CD14-positive monocyte (primary cell): ENCODE data around the gene MED26. TPM values are rescaled to one million over a fixed set of nuclear protein-coding genes. Genes with fewer than 3 reads are reported as not detected.
A peak's percentile ranks its signal among the peaks of the same experiment; 100 is the strongest.

Experiments
- DNase-seq, 3 donors: peaks; one replicate each; pipeline ENCODE4 v3.0.0-alpha.2; 2011 to 2022
- H2AFZ ChIP-seq: 2 replicates; pipeline ENCODE4 v1.6.0; 2012; ENCODE audit warnings: mild to moderate bottlenecking, low read depth, low read length, inconsistent platforms; ENCODE audit not compliant: insufficient read depth, poor library complexity, severe bottlenecking
- H3K27ac ChIP-seq, 2 donors: 1 replicate in 1 of 2; 2 replicates in 1 of 2; pipeline ENCODE4 v1.5.1; 2012 to 2013; ENCODE audit warnings: low read length in 2 of 2, control low read depth in 1 of 2, inconsistent platforms in 1 of 2, low read depth in 1 of 2, mild to moderate bottlenecking in 1 of 2
- H3K27me3 ChIP-seq, 2 donors: one replicate each; pipeline versions ENCODE4 v1.6.0 to v1.6.1; 2011 to 2013; ENCODE audit warnings: low read length in 2 of 2; ENCODE audit not compliant: control insufficient read depth in 2 of 2, insufficient read depth in 2 of 2
- H3K36me3 ChIP-seq, 2 donors: replicated peaks in 1 of 2; 1 replicate in 1 of 2; 2 replicates in 1 of 2; pipeline versions ENCODE4 v1.5.1 to v1.6.1; 2012 to 2013; ENCODE audit warnings: low read length in 2 of 2, control low read depth in 1 of 2, inconsistent platforms in 1 of 2, mild to moderate bottlenecking in 1 of 2; ENCODE audit not compliant: insufficient read depth in 2 of 2, control insufficient read depth in 1 of 2
- H3K4me1 ChIP-seq, 2 donors: 1 replicate in 1 of 2; 2 replicates in 1 of 2; pipeline versions ENCODE4 v1.5.1 to v1.6.1; 2012 to 2013; ENCODE audit warnings: low read length in 2 of 2, control low read depth in 1 of 2, inconsistent platforms in 1 of 2, mild to moderate bottlenecking in 1 of 2, moderate library complexity in 1 of 2; ENCODE audit not compliant: insufficient read depth in 2 of 2, control insufficient read depth in 1 of 2
- H3K4me2 ChIP-seq: replicated peaks from 2 replicates; pipeline ENCODE3; 2012; ENCODE audit warnings: low read length, moderate library complexity, mild to moderate bottlenecking; ENCODE audit not compliant: poor library complexity, severe bottlenecking; ENCODE audit errors: extremely low read depth
- H3K4me3 ChIP-seq, 3 experiments: fragments of 200-600 bp in 1 of 3; sonication (generic) in 1 of 3; replicated peaks in 1 of 3; 1 replicate in 2 of 3; 2 replicates in 1 of 3; pipeline ENCODE4 v1.5.1; 2011 to 2013; ENCODE audit warnings: low read length in 3 of 3, mild to moderate bottlenecking in 3 of 3, control low read depth in 2 of 3, low read depth in 2 of 3, inconsistent platforms in 1 of 3, moderate library complexity in 1 of 3
- H3K79me2 ChIP-seq: 2 replicates; pipeline ENCODE4 v1.6.0; 2012; ENCODE audit warnings: mild to moderate bottlenecking, control low read depth, inconsistent platforms, low read length, moderate library complexity; ENCODE audit not compliant: insufficient read depth
- H3K9ac ChIP-seq: 2 replicates; pipeline ENCODE4 v1.6.0; 2017; ENCODE audit warnings: low read length, mild to moderate bottlenecking; ENCODE audit not compliant: insufficient read depth, poor library complexity, severe bottlenecking
- H3K9me3 ChIP-seq, 2 donors: replicated peaks in 1 of 2; 1 replicate in 1 of 2; 2 replicates in 1 of 2; pipeline versions ENCODE4 v1.5.1 to v1.6.1; 2012 to 2013; ENCODE audit warnings: low read length in 2 of 2, control low read depth in 1 of 2; ENCODE audit not compliant: control insufficient read depth in 1 of 2, insufficient read depth in 1 of 2
- H4K20me1 ChIP-seq: 2 replicates; pipeline ENCODE4 v1.6.0; 2012; ENCODE audit warnings: mild to moderate bottlenecking, low read length, control low read depth, moderate library complexity; ENCODE audit not compliant: insufficient read depth
- H3K27ac Mint-ChIP-seq, 7 donors: one replicate each; pipeline ENCODE4 v1.8.0; 2020; ENCODE audit warnings: mild to moderate bottlenecking in 7 of 7, mixed read lengths in 7 of 7, moderate library complexity in 6 of 7, inconsistent platforms in 2 of 7
- H3K27me3 Mint-ChIP-seq, 3 donors: one replicate each; pipeline ENCODE4 v1.8.0; 2021 to 2022; ENCODE audit warnings: low read depth in 3 of 3, mild to moderate bottlenecking in 3 of 3, mixed read lengths in 3 of 3, moderate library complexity in 3 of 3, inconsistent platforms in 1 of 3
- H3K36me3 Mint-ChIP-seq, 2 donors: one replicate each; pipeline ENCODE4 v1.8.0; 2020; ENCODE audit warnings: mixed read lengths in 2 of 2, inconsistent platforms in 1 of 2, mild to moderate bottlenecking in 1 of 2
- H3K4me1 Mint-ChIP-seq: one replicate; pipeline ENCODE4 v1.8.0; 2020; ENCODE audit warnings: mild to moderate bottlenecking, mixed read lengths
- H3K4me3 Mint-ChIP-seq, 2 donors: one replicate each; pipeline ENCODE4 v1.8.0; 2020; ENCODE audit warnings: mild to moderate bottlenecking in 2 of 2, mixed read lengths in 2 of 2, moderate library complexity in 1 of 2
- H3K9me3 Mint-ChIP-seq, 7 donors: one replicate each; pipeline ENCODE4 v1.8.0; 2020 to 2022; ENCODE audit warnings: mixed read lengths in 7 of 7, mild to moderate bottlenecking in 6 of 7, moderate library complexity in 6 of 7, inconsistent platforms in 2 of 7
- CTCF ChIP-seq: fragments of 200-600 bp; IDR thresholded peaks from one replicate; pipeline ENCODE4 v1.8.0; 2022; ENCODE audit warnings: antibody characterized with exemption, mild to moderate bottlenecking
- WGBS: methylation state at CpG from one replicate; pipeline ENCODE4 v1.1.5; 2013; ENCODE audit warnings: missing lambda C conversion rate; ENCODE audit not compliant: insufficient coverage; 5-methylcytosine and 5-hydroxymethylcytosine counted together
- intact Hi-C, 2 donors: fragments of 100-400 bp; cut with micrococcal nuclease; formaldehyde crosslinking; loops; one replicate each; pipeline versions ENCODE4 v1.15.0 to v1.15.1; 2023
- polyA plus RNA-seq, 3 donors: library from polyadenylated mRNA; depleted of rRNA in 1 of 3; unstranded in 2 of 3; stranded (reverse) in 1 of 3; fragments of 300-500 nt in 2 of 3; fragments of >200 nt in 1 of 3; fragmentation: Illumina TruSeq in 2 of 3; gene quantifications; 1 replicate in 2 of 3; 2 replicates in 1 of 3; pipeline ENCODE4 v1.2.3, GENCODE V29; 2012 to 2021

The MED26 gene
- polyA plus RNA-seq, 3 donors: 1.1 to 7.1 (median 2.1) TPM

GRCh38 chr19:16586477-16586871 lies 41.5 kb downstream of the MED26 start:
- H3K9ac ChIP-seq: peak overlapping the region; percentile 83
- no peak for DNase-seq

GRCh38 chr19:16585808-16586476 lies 42.1 kb downstream of the MED26 start:
- peak overlapping the region in 2 of 3 experiments; percentile 54 to 75 for H3K4me3 ChIP-seq
- 93% methylated on average over 3 of the region's 11 CpGs for WGBS

More at GRCh38 chr19:16586477-16586871, 41.5 kb downstream of the MED26 start:
- H3K9me3 Mint-ChIP-seq: no peaks in the 10 kb centered on the region
- H3K27me3 Mint-ChIP-seq: peaks cover 0 to 3% (median 2%) of the 10 kb centered on the region in 3 donors
- over 99% methylated on average over 8 of the region's 9 CpGs for WGBS
- intact Hi-C loops: loop anchor here in 1 of 2 donors (2.0 to 10.0 kb wide), 3 partner anchors 14 to 142 kb away; partner anchors contain the start of genes CHERP and SLC35E1
- Histone ChIP-seq H3K36me3 (peaks cover 0 to 6% of the 10 kb centered on the region in 2 donors), H3K27me3 (no peaks in the 10 kb centered on the region), H3K4me3 (peak overlapping the region in 1 of 3 experiments; percentile 75), H3K4me1 (peaks cover 62 to 79% of the 10 kb centered on the region in 2 donors), H2AFZ (no peak overlapping the region), H4K20me1 (peaks cover 67% of the 10 kb centered on the region), H3K79me2 (peaks cover 90% of the 10 kb centered on the region), H3K9me3 (no peaks in the 10 kb centered on the region), H3K4me2 (peak overlapping the region; percentile 81), H3K27ac (peak overlapping the region; percentile 99 to 100)
- no peak overlapping the region for H3K4me3 Mint-ChIP-seq
- H3K27ac Mint-ChIP-seq: peak overlapping the region; percentile 96 to 98 (median 97)
- peaks cover 77% of the 10 kb centered on the region for H3K4me1 Mint-ChIP-seq
- no peak for TF ChIP-seq CTCF
- H3K36me3 Mint-ChIP-seq: peaks cover 5 to 9% of the 10 kb centered on the region in 2 donors

More at GRCh38 chr19:16585808-16586476, 42.1 kb downstream of the MED26 start:
- Mint-ChIP-seq H3K4me1 (peaks cover 77% of the 10 kb centered on the region), H3K27me3 (peaks cover 0 to 3% (median 2%) of the 10 kb centered on the region in 3 donors), H3K36me3 (peaks cover 5 to 13% of the 10 kb centered on the region in 2 donors), H3K9me3 (no peaks in the 10 kb centered on the region), H3K27ac (peak overlapping the region; percentile 96 to 98 (median 97)), H3K4me3 (peak overlapping the region; percentile 83 to 93)
- Histone ChIP-seq H3K9me3 (no peaks in the 10 kb centered on the region), H3K4me1 (peaks cover 62 to 79% of the 10 kb centered on the region in 2 donors), H3K4me2 (peak overlapping the region; percentile 81), H3K79me2 (peaks cover 90% of the 10 kb centered on the region), H3K36me3 (peaks cover 0 to 11% of the 10 kb centered on the region in 2 donors), H4K20me1 (peaks cover 67% of the 10 kb centered on the region), H2AFZ (no peak overlapping the region), H3K9ac (peak overlapping the region; percentile 83), H3K27ac (peak overlapping the region; percentile 99 to 100), H3K27me3 (no peaks in the 10 kb centered on the region)
- intact Hi-C loops: loop anchor here in 1 of 2 donors (2.0 to 10.0 kb wide), 4 partner anchors 13 to 141 kb away; partner anchors contain the start of genes CHERP and SLC35E1
- no peak for TF ChIP-seq CTCF
- peak; percentile 87 to 95 (median 87) for DNase-seq
